ENCODE results near the gene PCDHB2. TPM values are rescaled to one million over a fixed set of nuclear protein-coding genes. Genes with fewer than 3 reads are reported as not detected.
"Not testable (repeated sequence)": the region's sequence is repeated elsewhere in the genome, so short reads cannot be mapped to it uniquely, and the experiment has no call there.

Gene PCDHB2
- total and polyA plus RNA-seq, 5 donors: 0.59 to 1.9 (median 1.4) TPM

GRCh38 chr5:141137346-141137745 is 42.9 kb downstream of the PCDHB2 start:
- H3K9me3 ChIP-seq (ENCODE audit: control insufficient read depth, low read length); ATAC-seq; H3K27me3 ChIP-seq (ENCODE audit: control insufficient read depth, insufficient read depth); H3K4me3 ChIP-seq (ENCODE audit: low read length); H3K4me1 ChIP-seq (ENCODE audit: control insufficient read depth, insufficient read depth, low read length); intact Hi-C loops (cut with DNase I); H3K27ac ChIP-seq (ENCODE audit: low read length); DNase-seq: not testable (repeated sequence)
- 44% methylated on average over 34 of the region's 34 CpGs for WGBS

Other genes with a start within 250 kb of the PCDHB2 start
- gene PCDHA9, start 246.2 kb upstream of the PCDHB2 start, total RNA-seq: under 1 TPM in 1 of 4 donors, not detected in 3; 0.03 TPM
- not detected for gene PCDHA9, start 246.2 kb upstream of the PCDHB2 start, polyA plus RNA-seq
- under 1 TPM; 0.06 to 0.59 (median 0.39) TPM for gene PCDHA10, start 238.7 kb upstream of the PCDHB2 start, total RNA-seq
- 0.02 TPM for gene PCDHA10, start 238.7 kb upstream of the PCDHB2 start, polyA plus RNA-seq
- under 1 TPM in 3 of 4 donors, not detected in 1; 0.06 to 0.42 (median 0.12) TPM for gene PCDHA11, start 225.7 kb upstream of the PCDHB2 start, total RNA-seq
- gene PCDHA11, start 225.7 kb upstream of the PCDHB2 start, polyA plus RNA-seq: not detected
- gene PCDHA12, start 219.3 kb upstream of the PCDHB2 start, total RNA-seq: under 1 TPM in 2 of 4 donors, not detected in 2; 0.20 to 0.31 TPM
- gene PCDHA12, start 219.3 kb upstream of the PCDHB2 start, polyA plus RNA-seq: 0.02 TPM
- under 1 TPM in 1 of 4 donors, not detected in 3; 0.09 TPM for gene PCDHA13, start 212.5 kb upstream of the PCDHB2 start, total RNA-seq
- 0.05 TPM for gene PCDHA13, start 212.5 kb upstream of the PCDHB2 start, polyA plus RNA-seq
- gene PCDHAC1, start 168.3 kb upstream of the PCDHB2 start, total RNA-seq: under 1 TPM; 0.09 to 0.23 (median 0.11) TPM
- gene PCDHAC1, start 168.3 kb upstream of the PCDHB2 start, polyA plus RNA-seq: not detected
- gene PCDHAC2, start 128.1 kb upstream of the PCDHB2 start, total RNA-seq: 1 to 10 TPM in 1 of 4 donors, under 1 TPM in 3; 0.44 to 1.1 (median 0.54) TPM
- gene PCDHAC2, start 128.1 kb upstream of the PCDHB2 start, polyA plus RNA-seq: 0.02 TPM
- not detected for gene PCDHB1, start 43.2 kb upstream of the PCDHB2 start, total RNA-seq
- not detected for gene PCDHB1, start 43.2 kb upstream of the PCDHB2 start, polyA plus RNA-seq
- gene PCDHB3, start 5.9 kb downstream of the PCDHB2 start, total RNA-seq: 1 to 10 TPM in 3 of 4 donors, under 1 TPM in 1; 0.94 to 1.7 (median 1.4) TPM
- gene PCDHB3, start 5.9 kb downstream of the PCDHB2 start, polyA plus RNA-seq: 0.61 TPM
- 1 to 10 TPM; 2.6 to 3.6 (median 3.1) TPM for gene PCDHB4, start 27.2 kb downstream of the PCDHB2 start, total RNA-seq
- 1.3 TPM for gene PCDHB4, start 27.2 kb downstream of the PCDHB2 start, polyA plus RNA-seq
- 1 to 10 TPM; 2.5 to 3.1 (median 2.7) TPM for gene PCDHB5, start 40.6 kb downstream of the PCDHB2 start, total RNA-seq
- gene PCDHB5, start 40.6 kb downstream of the PCDHB2 start, polyA plus RNA-seq: 1.3 TPM
- gene PCDHB6, start 55.4 kb downstream of the PCDHB2 start, total RNA-seq: under 1 TPM; 0.42 to 0.76 (median 0.58) TPM
- gene PCDHB6, start 55.4 kb downstream of the PCDHB2 start, polyA plus RNA-seq: 0.34 TPM
- gene PCDHB7, start 78.0 kb downstream of the PCDHB2 start, total RNA-seq: 1 to 10 TPM in 3 of 4 donors, under 1 TPM in 1; 0.79 to 1.7 (median 1.6) TPM
- gene PCDHB7, start 78.0 kb downstream of the PCDHB2 start, polyA plus RNA-seq: 0.57 TPM
- 1 to 10 TPM; 2.2 to 5.2 (median 2.6) TPM for gene PCDHB8, start 83.2 kb downstream of the PCDHB2 start, total RNA-seq
- 0.84 TPM for gene PCDHB8, start 83.2 kb downstream of the PCDHB2 start, polyA plus RNA-seq
- gene PCDHB16, start 87.8 kb downstream of the PCDHB2 start, total RNA-seq: 1 to 10 TPM; 1.8 to 2.6 (median 2.3) TPM
- 1.3 TPM for gene PCDHB16, start 87.8 kb downstream of the PCDHB2 start, polyA plus RNA-seq
- 1 to 10 TPM; 1.7 to 2.4 (median 2.1) TPM for gene PCDHB9, start 92.5 kb downstream of the PCDHB2 start, total RNA-seq
- gene PCDHB9, start 92.5 kb downstream of the PCDHB2 start, polyA plus RNA-seq: 0.63 TPM
- 1 to 10 TPM; 1.1 to 2.0 (median 1.5) TPM for gene PCDHB10, start 97.7 kb downstream of the PCDHB2 start, total RNA-seq
- 1.00 TPM for gene PCDHB10, start 97.7 kb downstream of the PCDHB2 start, polyA plus RNA-seq
- 1 to 10 TPM; 1.9 to 2.9 (median 2.5) TPM for gene PCDHB11, start 105.0 kb downstream of the PCDHB2 start, total RNA-seq
- 0.48 TPM for gene PCDHB11, start 105.0 kb downstream of the PCDHB2 start, polyA plus RNA-seq
- gene PCDHB12, start 114.1 kb downstream of the PCDHB2 start, total RNA-seq: 1 to 10 TPM; 1.7 to 3.3 (median 2.8) TPM
- gene PCDHB12, start 114.1 kb downstream of the PCDHB2 start, polyA plus RNA-seq: 0.72 TPM
- 1 to 10 TPM; 4.3 to 5.8 (median 5.3) TPM for gene PCDHB13, start 119.3 kb downstream of the PCDHB2 start, total RNA-seq
- gene PCDHB13, start 119.3 kb downstream of the PCDHB2 start, polyA plus RNA-seq: 1.7 TPM
- gene PCDHB14, start 128.7 kb downstream of the PCDHB2 start, total RNA-seq: 1 to 10 TPM; 4.3 to 5.9 (median 5.3) TPM
- gene PCDHB14, start 128.7 kb downstream of the PCDHB2 start, polyA plus RNA-seq: 2.3 TPM
- gene PCDHB15, start 150.8 kb downstream of the PCDHB2 start, total RNA-seq: 1 to 10 TPM; 2.9 to 6.7 (median 5.3) TPM
- gene PCDHB15, start 150.8 kb downstream of the PCDHB2 start, polyA plus RNA-seq: 2.5 TPM
- under 1 TPM in 2 of 4 donors, not detected in 2; 0.17 to 0.37 TPM for gene SLC25A2, start 209.4 kb downstream of the PCDHB2 start, total RNA-seq
- gene SLC25A2, start 209.4 kb downstream of the PCDHB2 start, polyA plus RNA-seq: 0.14 TPM
- 100 to 1,000 TPM in 1 of 4 donors, 10 to 100 TPM in 3; 86.7 to 109 (median 95.1) TPM for gene TAF7, start 226.2 kb downstream of the PCDHB2 start, total RNA-seq
- 94.6 TPM for gene TAF7, start 226.2 kb downstream of the PCDHB2 start, polyA plus RNA-seq
- 1 to 10 TPM; 1.7 to 2.8 (median 1.8) TPM for gene PCDHGA1, start 235.9 kb downstream of the PCDHB2 start, total RNA-seq
- gene PCDHGA1, start 235.9 kb downstream of the PCDHB2 start, polyA plus RNA-seq: 0.70 TPM
- gene PCDHGA2, start 244.1 kb downstream of the PCDHB2 start, total RNA-seq: 1 to 10 TPM; 6.4 to 9.4 (median 7.1) TPM
- 2.2 TPM for gene PCDHGA2, start 244.1 kb downstream of the PCDHB2 start, polyA plus RNA-seq
- gene PCDHGA3, start 249.2 kb downstream of the PCDHB2 start, total RNA-seq: 1 to 10 TPM; 4.9 to 7.7 (median 5.6) TPM
- 2.1 TPM for gene PCDHGA3, start 249.2 kb downstream of the PCDHB2 start, polyA plus RNA-seq